ENCODE measurements around the gene CTTNBP2.

Gene CTTNBP2

DNA sequence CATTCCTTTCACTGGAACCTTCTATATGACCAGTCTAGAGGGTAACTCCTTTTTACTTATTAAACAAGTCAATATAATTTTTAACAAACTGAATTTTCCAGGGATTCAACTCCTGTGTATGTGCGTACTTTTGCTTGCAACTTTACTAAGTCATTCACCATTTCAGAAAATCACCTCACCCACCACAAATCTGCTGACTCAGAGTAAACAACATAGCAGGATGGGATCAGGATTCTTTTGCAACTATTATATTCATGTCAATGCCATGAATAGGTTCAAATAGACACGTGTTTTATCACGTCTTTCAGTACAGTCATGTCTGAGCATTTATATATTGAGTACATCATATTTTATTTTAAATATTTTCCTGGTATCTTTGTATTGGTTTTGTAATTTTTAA lies 14.5 kb downstream of the CTTNBP2 start:
- no peak for TF ChIP-seq GATA2 (IDR thresholded peaks at IDR 0.05; ENCODE audit: low read depth, low read length)
- no peak for TF ChIP-seq GATA3 (IDR thresholded peaks at IDR 0.05; ENCODE audit: low read depth, low read length)

GRCh38 chr7:117857718-117858117 lies 15.5 kb downstream of the CTTNBP2 start:
- no peak for TF ChIP-seq GATA2 (IDR thresholded peaks at IDR 0.05; ENCODE audit: low read depth, low read length)
- no peak for TF ChIP-seq GATA3 (IDR thresholded peaks at IDR 0.05; ENCODE audit: low read depth, low read length)

- no peak for TF ChIP-seq GATA2 (IDR thresholded peaks at IDR 0.05; ENCODE audit: low read depth, low read length)
- TF ChIP-seq GATA3 (IDR thresholded peaks at IDR 0.05; ENCODE audit: low read depth, low read length) = no peak
Observed at GRCh38 chr7:117856196-117856595, 17.0 kb downstream of the CTTNBP2 start.

GRCh38 chr7:117854186-117854585 lies 19.1 kb downstream of the CTTNBP2 start:
- TF ChIP-seq GATA2 (IDR thresholded peaks at IDR 0.05; ENCODE audit: low read depth, low read length) (no peak), GATA3 (IDR thresholded peaks at IDR 0.05; ENCODE audit: low read depth, low read length) (no peak)

- TF ChIP-seq GATA2 (IDR thresholded peaks at IDR 0.05; ENCODE audit: low read depth, low read length) = no peak
- TF ChIP-seq GATA3 (IDR thresholded peaks at IDR 0.05; ENCODE audit: low read depth, low read length) = no peak
Observed at GRCh38 chr7:117848941-117849340, 24.3 kb downstream of the CTTNBP2 start.

- TF ChIP-seq GATA2 (IDR thresholded peaks at IDR 0.05; ENCODE audit: low read depth, low read length) (no peak), GATA3 (IDR thresholded peaks at IDR 0.05; ENCODE audit: low read depth, low read length) (no peak)
Observed at GRCh38 chr7:117844678-117845077, 28.6 kb downstream of the CTTNBP2 start.

DNA sequence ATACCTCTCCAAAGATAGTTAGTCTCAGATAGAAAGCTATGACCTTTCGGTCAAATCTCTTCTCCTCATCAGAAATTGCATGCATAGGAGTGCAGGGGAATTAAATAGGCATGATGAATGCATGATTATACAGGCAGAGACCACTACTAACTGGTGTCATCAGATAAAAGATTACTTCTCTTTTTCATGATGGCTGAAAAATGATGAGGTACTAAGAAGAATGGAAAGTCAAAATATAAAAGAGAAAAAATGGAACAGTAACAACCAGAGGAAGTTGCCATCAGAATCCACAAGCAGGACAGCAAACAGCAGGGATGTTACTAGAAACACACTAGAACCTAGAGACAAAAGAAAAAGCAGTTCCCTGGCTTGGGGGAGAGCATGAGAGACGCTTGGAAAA lies 31.6 kb downstream of the CTTNBP2 start:
- TF ChIP-seq GATA3 (IDR thresholded peaks at IDR 0.05; ENCODE audit: low read depth, low read length) = no peak
- TF ChIP-seq GATA2 (IDR thresholded peaks at IDR 0.05; ENCODE audit: low read depth, low read length) = no peak

GRCh38 chr7:117841011-117841410 lies 32.2 kb downstream of the CTTNBP2 start:
- TF ChIP-seq GATA2 (IDR thresholded peaks at IDR 0.05; ENCODE audit: low read depth, low read length) = no peak
- no peak for TF ChIP-seq GATA3 (IDR thresholded peaks at IDR 0.05; ENCODE audit: low read depth, low read length)

DNA sequence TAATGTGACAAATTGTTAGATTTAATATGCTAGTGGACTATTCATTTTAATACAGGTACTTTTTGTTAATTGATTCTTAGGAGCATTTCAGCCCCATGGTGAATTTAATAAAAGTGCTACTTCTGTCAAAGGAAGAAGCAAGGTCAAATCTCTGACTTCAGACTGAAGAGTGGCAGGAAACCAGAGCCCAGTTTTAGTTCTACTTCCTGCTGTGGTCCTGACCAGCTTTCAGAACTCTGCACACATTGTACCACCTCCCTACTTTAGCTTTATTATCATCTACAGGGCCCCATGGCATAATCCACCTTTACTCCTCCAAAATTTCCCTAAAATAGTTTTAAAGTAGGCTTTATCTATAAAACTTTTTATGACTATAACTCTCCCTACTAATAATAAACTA lies 33.7 kb downstream of the CTTNBP2 start:
- TF ChIP-seq GATA2 (IDR thresholded peaks at IDR 0.05; ENCODE audit: low read depth, low read length) (no peak), GATA3 (IDR thresholded peaks at IDR 0.05; ENCODE audit: low read depth, low read length) (no peak)

- TF ChIP-seq GATA3 (IDR thresholded peaks at IDR 0.05; ENCODE audit: low read depth, low read length) (no peak), GATA2 (IDR thresholded peaks at IDR 0.05; ENCODE audit: low read depth, low read length) (no peak)
Observed at GRCh38 chr7:117837841-117838240, 35.4 kb downstream of the CTTNBP2 start.

DNA sequence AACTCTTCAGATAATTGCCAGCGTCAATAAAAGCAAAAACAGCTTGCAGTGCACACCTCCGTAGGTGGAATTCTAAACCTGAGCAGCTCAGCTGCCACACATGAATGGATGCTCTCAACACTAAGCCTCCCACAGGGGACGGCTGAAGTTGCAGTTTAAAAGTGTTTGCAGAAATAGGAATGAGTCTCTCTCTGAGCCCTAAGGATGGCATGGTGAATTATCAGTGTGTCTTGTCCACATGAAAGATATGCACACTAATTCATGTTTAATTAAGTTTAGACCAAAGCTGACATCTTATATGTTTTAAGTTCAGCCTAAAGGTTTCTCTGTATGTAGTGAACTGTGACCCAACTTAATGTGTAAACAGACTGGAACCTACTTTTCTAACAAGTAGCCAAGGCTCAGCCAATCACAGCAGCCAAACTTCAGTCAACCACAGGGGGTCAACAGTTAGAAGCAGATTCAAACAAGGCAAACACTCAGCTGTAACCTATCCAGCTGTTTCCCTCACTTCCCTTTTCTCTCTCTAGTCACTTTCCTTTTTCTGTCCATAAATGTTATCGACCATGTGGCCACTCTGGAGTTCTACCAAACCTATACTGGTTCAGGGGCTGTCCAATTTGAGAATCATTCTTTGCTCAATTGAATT lies 38.1 kb downstream of the CTTNBP2 start:
- TF ChIP-seq GATA2 (IDR thresholded peaks at IDR 0.05; ENCODE audit: low read depth, low read length) = no peak
- no peak for TF ChIP-seq GATA3 (IDR thresholded peaks at IDR 0.05; ENCODE audit: low read depth, low read length)

DNA sequence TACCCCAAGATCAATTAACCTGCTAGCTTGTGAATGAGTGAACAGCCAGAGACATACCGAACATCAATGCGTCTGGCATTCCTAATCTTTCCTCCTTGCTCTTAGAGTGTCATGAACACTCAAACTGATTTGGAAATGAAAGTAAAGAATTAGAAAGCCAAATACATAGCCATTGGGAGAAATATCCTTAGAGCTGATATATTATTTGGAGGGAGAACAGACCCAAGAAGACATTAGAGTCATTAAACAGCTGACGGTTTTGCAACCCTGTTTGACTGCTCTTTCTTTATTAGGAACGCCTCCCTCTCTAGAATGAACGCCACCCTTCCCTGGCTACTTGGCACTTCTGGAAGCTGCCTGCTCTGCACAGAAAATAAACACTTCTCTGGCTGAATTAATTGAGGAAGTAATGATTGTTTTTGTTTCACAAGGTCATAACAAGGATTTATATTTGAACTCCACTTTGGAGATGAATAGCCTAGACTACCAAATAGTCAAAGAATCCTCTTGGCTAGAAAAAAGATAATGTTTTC lies 42.8 kb downstream of the CTTNBP2 start:
- TF ChIP-seq GATA2 (IDR thresholded peaks at IDR 0.05; ENCODE audit: low read depth, low read length) (no peak), GATA3 (IDR thresholded peaks at IDR 0.05; ENCODE audit: low read depth, low read length) (no peak)

- TF ChIP-seq GATA2 (IDR thresholded peaks at IDR 0.05; ENCODE audit: low read depth, low read length) = no peak
- TF ChIP-seq GATA3 (IDR thresholded peaks at IDR 0.05; ENCODE audit: low read depth, low read length) = no peak
Observed at GRCh38 chr7:117829450-117830117, 43.7 kb downstream of the CTTNBP2 start.

DNA sequence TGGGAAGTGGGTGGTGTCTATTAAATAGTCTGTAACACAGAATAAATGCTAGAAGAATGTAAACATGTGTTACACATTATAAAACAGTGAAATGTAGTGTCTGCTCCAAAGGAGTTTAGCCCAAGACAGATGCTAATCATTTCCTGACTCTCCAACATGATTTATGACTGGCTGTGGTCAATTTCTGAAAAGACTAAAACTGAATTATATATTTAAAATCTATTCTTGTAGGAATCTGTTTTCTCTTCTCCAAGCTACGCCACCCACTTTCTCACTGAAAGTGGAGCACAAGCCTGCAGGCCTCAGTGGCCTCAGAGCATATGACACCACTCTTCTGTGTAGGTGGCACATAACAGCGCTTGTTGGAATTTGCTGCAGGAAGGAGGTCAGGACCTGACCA lies 44.4 kb downstream of the CTTNBP2 start:
- TF ChIP-seq GATA3 (IDR thresholded peaks at IDR 0.05; ENCODE audit: low read depth, low read length) = no peak
- no peak for TF ChIP-seq GATA2 (IDR thresholded peaks at IDR 0.05; ENCODE audit: low read depth, low read length)

DNA sequence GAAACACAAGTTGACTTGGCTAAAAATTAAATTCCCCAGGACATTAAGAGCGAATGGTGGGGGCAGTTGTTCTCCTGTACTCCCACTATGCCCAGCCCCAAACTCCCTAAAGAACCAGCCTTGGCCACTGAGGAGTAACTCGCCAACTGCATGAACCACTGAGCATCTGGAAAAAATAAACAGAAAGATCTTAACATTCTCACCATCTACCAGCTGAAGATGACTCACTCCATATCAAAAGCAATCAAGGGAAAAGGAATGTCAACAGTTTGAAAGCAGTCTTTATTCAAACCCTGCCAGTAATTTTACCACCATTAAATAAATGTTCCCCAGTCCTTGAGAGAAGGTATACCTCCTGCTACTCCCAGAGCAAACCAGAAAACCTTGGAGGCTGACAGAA lies 45.4 kb downstream of the CTTNBP2 start:
- no peak for TF ChIP-seq GATA3 (IDR thresholded peaks at IDR 0.05; ENCODE audit: low read depth, low read length)

All from SH-SY5Y (cell line).